Upper lobe of left lung (tissue), 4 donors: ENCODE measurements around the gene ZMAT3.

Experiments
- EP300 ChIP-seq, 4 donors: sonication (generic); formaldehyde crosslinking; IDR thresholded peaks; one replicate each; pipeline ENCODE4 v1.5.1; 2017; ENCODE audit warnings: antibody characterized with exemption in 4 of 4, control low read depth in 2 of 4
- POLR2A ChIP-seq, 4 donors: fragments of 450-650 bp; IDR thresholded peaks; one replicate each; pipeline ENCODE4 v1.5.1; 2016 to 2017; ENCODE audit warnings: antibody characterized with exemption in 4 of 4, mild to moderate bottlenecking in 2 of 4
- POLR2AphosphoS5 ChIP-seq, 2 donors: sonication (generic); formaldehyde crosslinking; IDR thresholded peaks; one replicate each; pipeline ENCODE4 v1.5.1; 2017; ENCODE audit warnings: antibody characterized with exemption in 2 of 2
- TF ChIP-seq, protein P1 (sequence below), 6 experiments: fragments of 450-650 bp in 4 of 6; fragments of 200-600 bp in 2 of 6; sonication (generic) in 2 of 6; IDR thresholded peaks; one replicate each; pipeline ENCODE4 v1.5.1; 2016 to 2019; ENCODE audit warnings: antibody characterized with exemption in 6 of 6

DNA sequence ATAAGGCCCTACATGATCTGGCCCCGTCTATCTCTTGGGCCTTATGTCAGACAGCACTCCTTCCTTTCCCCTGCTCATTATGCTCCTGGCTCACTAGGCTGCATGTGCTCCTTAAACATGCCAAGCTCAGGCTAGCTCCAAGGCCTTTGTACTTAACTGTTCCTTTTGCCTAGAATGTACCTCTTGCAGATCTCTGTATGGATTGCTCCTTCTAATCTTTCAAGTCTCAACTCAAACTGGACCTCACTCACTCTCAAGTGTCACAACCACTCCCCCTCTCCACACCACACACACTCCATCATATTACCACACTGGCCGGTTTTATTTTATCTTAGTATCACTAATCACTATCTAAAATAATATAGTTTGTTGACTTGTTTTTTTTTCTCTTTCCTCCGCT lies 36.4 kb downstream of the ZMAT3 start:
- TF ChIP-seq POLR2A (IDR thresholded peaks at IDR 0.05) (no peak), POLR2AphosphoS5 (IDR thresholded peaks at IDR 0.05) (no peak), EP300 (IDR thresholded peaks at IDR 0.05) (no peak)
- TF ChIP-seq, protein P1, sequence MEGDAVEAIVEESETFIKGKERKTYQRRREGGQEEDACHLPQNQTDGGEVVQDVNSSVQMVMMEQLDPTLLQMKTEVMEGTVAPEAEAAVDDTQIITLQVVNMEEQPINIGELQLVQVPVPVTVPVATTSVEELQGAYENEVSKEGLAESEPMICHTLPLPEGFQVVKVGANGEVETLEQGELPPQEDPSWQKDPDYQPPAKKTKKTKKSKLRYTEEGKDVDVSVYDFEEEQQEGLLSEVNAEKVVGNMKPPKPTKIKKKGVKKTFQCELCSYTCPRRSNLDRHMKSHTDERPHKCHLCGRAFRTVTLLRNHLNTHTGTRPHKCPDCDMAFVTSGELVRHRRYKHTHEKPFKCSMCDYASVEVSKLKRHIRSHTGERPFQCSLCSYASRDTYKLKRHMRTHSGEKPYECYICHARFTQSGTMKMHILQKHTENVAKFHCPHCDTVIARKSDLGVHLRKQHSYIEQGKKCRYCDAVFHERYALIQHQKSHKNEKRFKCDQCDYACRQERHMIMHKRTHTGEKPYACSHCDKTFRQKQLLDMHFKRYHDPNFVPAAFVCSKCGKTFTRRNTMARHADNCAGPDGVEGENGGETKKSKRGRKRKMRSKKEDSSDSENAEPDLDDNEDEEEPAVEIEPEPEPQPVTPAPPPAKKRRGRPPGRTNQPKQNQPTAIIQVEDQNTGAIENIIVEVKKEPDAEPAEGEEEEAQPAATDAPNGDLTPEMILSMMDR (IDR thresholded peaks at IDR 0.05): no peak
